HG02970 (cell line): ENCODE data around the gene IDE.
"Not testable (repeated sequence)": the region's sequence is repeated elsewhere in the genome, so short reads cannot be mapped to it uniquely, and the experiment has no call there.

Experiments
- ATAC-seq: cut with Tn5 transposase; IDR thresholded peaks from one replicate; pipeline ENCODE4 v1.9.1; 2021; ENCODE audit warnings: mild to moderate bottlenecking, moderate library complexity, moderate number of reproducible peaks; ENCODE audit not compliant: unreplicated experiment, low FRiP score

IDE gene

GRCh38 chr10:92430103-92430502 is 143.8 kb downstream of the IDE start:
- no peak for ATAC-seq

GRCh38 chr10:92421550-92421949 is 152.3 kb downstream of the IDE start:
- no peak for ATAC-seq

GRCh38 chr10:92420546-92421275 is 153.2 kb downstream of the IDE start:
- ATAC-seq, result no peak

- ATAC-seq, result no peak
Measured at GRCh38 chr10:92419740-92420545, 153.9 kb downstream of the IDE start.

GRCh38 chr10:92418891-92419290 is 155.0 kb downstream of the IDE start:
- ATAC-seq, result no peak

- ATAC-seq, result no peak
Measured at GRCh38 chr10:92418221-92418620, 155.7 kb downstream of the IDE start.

- no peak for ATAC-seq
Measured at GRCh38 chr10:92413519-92413918, 160.4 kb downstream of the IDE start.

GRCh38 chr10:92413011-92413410 is 160.9 kb downstream of the IDE start:
- no peak for ATAC-seq

GRCh38 chr10:92411406-92411805 is 162.5 kb downstream of the IDE start:
- ATAC-seq, result no peak

GRCh38 chr10:92410501-92410900 is 163.4 kb downstream of the IDE start:
- no peak for ATAC-seq

GRCh38 chr10:92408017-92408361 is 165.9 kb downstream of the IDE start:
- no peak for ATAC-seq

GRCh38 chr10:92407305-92408016 is 166.4 kb downstream of the IDE start:
- ATAC-seq, result no peak

GRCh38 chr10:92405419-92405924 is 168.4 kb downstream of the IDE start:
- no peak for ATAC-seq

- no peak for ATAC-seq
Measured at GRCh38 chr10:92404612-92405418, 169.1 kb downstream of the IDE start.

- not testable (repeated sequence) for ATAC-seq
Measured at GRCh38 chr10:92402234-92402633, 171.7 kb downstream of the IDE start.
